Keratinocyte (primary cell): ENCODE measurements around the gene CDHR2. TPM values are rescaled to one million over a fixed set of nuclear protein-coding genes. Genes with fewer than 3 reads are reported as not detected.

Experiments used
- DNase-seq: peaks from one replicate; pipeline ENCODE4 v3.0.0-alpha.2; 2011; ENCODE audit warnings: low read depth, missing footprints, low spot score
- FAIRE-seq: peaks from 2 replicates; lab custom pipeline; 2011; peaks lifted over from hg19 to GRCh38; lab: Jason Lieb, UNC
- H2AFZ ChIP-seq: 2 replicates; pipeline ENCODE4 v1.6.0; 2012; ENCODE audit warnings: low read length, control low read depth, inconsistent platforms; ENCODE audit not compliant: control insufficient read depth
- H3K27ac ChIP-seq: 2 replicates; pipeline ENCODE4 v1.5.1; 2011; ENCODE audit warnings: low read length; ENCODE audit not compliant: control insufficient read depth, insufficient read depth
- H3K27me3 ChIP-seq: 3 replicates; pipeline ENCODE4 v1.6.0; 2011; ENCODE audit warnings: low read length; ENCODE audit not compliant: control insufficient read depth, insufficient read depth; ENCODE audit errors: extremely low read depth
- H3K36me3 ChIP-seq, 2 experiments: 2 replicates in 1 of 2; 3 replicates in 1 of 2; pipeline ENCODE4 v1.5.1; 2011; ENCODE audit warnings: low read length in 2 of 2, mild to moderate bottlenecking in 1 of 2; ENCODE audit not compliant: control insufficient read depth in 2 of 2, insufficient read depth in 2 of 2; ENCODE audit errors: extremely low read depth in 1 of 2
- H3K4me1 ChIP-seq: 3 replicates; pipeline ENCODE4 v1.5.1; 2011; ENCODE audit warnings: low read length; ENCODE audit not compliant: control insufficient read depth, insufficient read depth; ENCODE audit errors: extremely low read depth
- H3K4me2 ChIP-seq: 3 replicates; pipeline ENCODE4 v1.6.0; 2011; ENCODE audit warnings: low read depth, low read length; ENCODE audit not compliant: control insufficient read depth, insufficient read depth; ENCODE audit errors: extremely low read depth
- H3K4me3 ChIP-seq, 3 experiments: fragments of 200-600 bp in 1 of 3; sonication (generic) in 1 of 3; 2 replicates in 2 of 3; 3 replicates in 1 of 3; pipeline ENCODE4 v1.5.1; 2011 to 2016; ENCODE audit warnings: low read length in 3 of 3, mild to moderate bottlenecking in 3 of 3, control low read depth in 2 of 3, inconsistent platforms in 1 of 3, low read depth in 1 of 3, mixed read lengths in 1 of 3, mixed run types in 1 of 3, moderate library complexity in 1 of 3; ENCODE audit not compliant: control insufficient read depth in 2 of 3, insufficient read depth in 2 of 3; ENCODE audit errors: extremely low read depth in 1 of 3
- H3K79me2 ChIP-seq: 2 replicates; pipeline ENCODE4 v1.6.0; 2012; ENCODE audit warnings: low read length; ENCODE audit not compliant: control insufficient read depth, insufficient read depth
- H3K9ac ChIP-seq: 3 replicates; pipeline ENCODE4 v1.6.0; 2011; ENCODE audit warnings: low read length; ENCODE audit not compliant: control insufficient read depth, insufficient read depth; ENCODE audit errors: extremely low read depth
- H3K9me1 ChIP-seq: 3 replicates; pipeline ENCODE4 v1.6.0; 2011; ENCODE audit warnings: low read length; ENCODE audit not compliant: control insufficient read depth, insufficient read depth; ENCODE audit errors: extremely low read depth
- H3K9me3 ChIP-seq: 2 replicates; pipeline ENCODE4 v1.5.1; 2012; ENCODE audit warnings: low read depth, low read length; ENCODE audit not compliant: control insufficient read depth
- H4K20me1 ChIP-seq: 3 replicates; pipeline ENCODE4 v1.6.0; 2011; ENCODE audit warnings: low read length; ENCODE audit not compliant: control insufficient read depth, insufficient read depth; ENCODE audit errors: extremely low read depth
- CTCF ChIP-seq, 3 experiments: IDR thresholded peaks in 1 of 3; conservative IDR thresholded peaks in 1 of 3; optimal IDR thresholded peaks in 1 of 3; 2 replicates in 2 of 3; 3 replicates in 1 of 3; pipeline versions ENCODE3 to v1.5.1; 2011; ENCODE audit warnings: low read length in 3 of 3, mild to moderate bottlenecking in 3 of 3, moderate library complexity in 2 of 3, control low read depth in 1 of 3, inconsistent platforms in 1 of 3; ENCODE audit not compliant: insufficient read depth in 2 of 3; ENCODE audit errors: extremely low read depth in 1 of 3
- EZH2 ChIP-seq: IDR thresholded peaks from one replicate; pipeline ENCODE4 v1.6.1; 2012; ENCODE audit warnings: inconsistent platforms, mild to moderate bottlenecking, low read length, moderate library complexity
- dilution Hi-C: fragments of 300-500 bp; cut with MboI; formaldehyde crosslinking; loops from one replicate; pipeline ENCODE4 v1.7.0; 2020; ENCODE audit warnings: low sequenced_read_pairs; ENCODE audit not compliant: extremely low pct_ligation_motif_present
- polyA plus RNA-seq, 5 experiments: library from polyadenylated mRNA; depleted of rRNA in 3 of 5; stranded (reverse) in 3 of 5; stranded (forward) in 1 of 5; unstranded in 1 of 5; fragments of >200 nt; gene quantifications; 1 replicate in 1 of 5; 2 replicates in 3 of 5; 3 replicates in 1 of 5; pipeline versions ENCODE4 v1.2.1 to v1.2.3, GENCODE V29; 2011 to 2012; ENCODE audit warnings: missing spikeins in 2 of 5, low read depth in 1 of 5, low replicate concordance in 1 of 5

CDHR2 gene
- polyA plus RNA-seq, 1 donor (not counting 4 experiments of a cell fraction or from before 2014, with no cell fraction given): not detected

- TF ChIP-seq CTCF (optimal IDR thresholded peaks at IDR 0.05 in 1 of 3, IDR thresholded peaks at IDR 0.05 in 1 of 3, conservative IDR thresholded peaks at IDR 0.05 in 1 of 3; ENCODE audit: extremely low read depth in 1 of 3, insufficient read depth in 2 of 3, low read length in 3 of 3): no peak
- no peak for TF ChIP-seq EZH2
- H3K79me2 ChIP-seq: peaks cover 36% of the 10 kb centered on the region
- no peak for FAIRE-seq
Observed at GRCh38 chr5:176535664-176536131, 13.4 kb upstream of the CDHR2 start.

GRCh38 chr5:176536132-176536901 lies 12.8 kb upstream of the CDHR2 start:
- Histone ChIP-seq H3K9me3 (no peaks in the 10 kb centered on the region), H3K4me1 (peaks cover 42% of the 10 kb centered on the region), H3K4me3 (peak overlapping the region; percentile 66 to 95 (median 94)), H2AFZ (no peak overlapping the region), H3K4me2 (peak overlapping the region; percentile 94), H3K27ac (peak overlapping the region; percentile 98), H3K79me2 (peaks cover 36% of the 10 kb centered on the region), H3K27me3 (no peaks in the 10 kb centered on the region), H3K9me1 (peaks cover 4% of the 10 kb centered on the region), H4K20me1 (no peaks in the 10 kb centered on the region), H3K36me3 (peaks cover 0 to 10% of the 10 kb centered on the region in 2 experiments), H3K9ac (peak overlapping the region; percentile 97)
- FAIRE-seq: no peak
- no peak for TF ChIP-seq CTCF (optimal IDR thresholded peaks at IDR 0.05 in 1 of 3, IDR thresholded peaks at IDR 0.05 in 1 of 3, conservative IDR thresholded peaks at IDR 0.05 in 1 of 3; ENCODE audit: extremely low read depth in 1 of 3, insufficient read depth in 2 of 3, low read length in 3 of 3)
- TF ChIP-seq EZH2: no peak
- dilution Hi-C loops: no loop called here
- no peak for DNase-seq

More at GRCh38 chr5:176535664-176536131, 13.4 kb upstream of the CDHR2 start:
- Histone ChIP-seq H2AFZ (no peak overlapping the region), H3K4me3 (peak overlapping the region; percentile 66 to 95 (median 94)), H3K9me3 (no peaks in the 10 kb centered on the region), H3K27me3 (no peaks in the 10 kb centered on the region), H4K20me1 (no peaks in the 10 kb centered on the region), H3K9me1 (peaks cover 4% of the 10 kb centered on the region), H3K9ac (peak overlapping the region; percentile 97), H3K4me2 (peak overlapping the region; percentile 94), H3K27ac (peak overlapping the region; percentile 98), H3K4me1 (peaks cover 37% of the 10 kb centered on the region), H3K36me3 (peaks cover 0 to 15% of the 10 kb centered on the region in 2 experiments)
- no peak for DNase-seq
- dilution Hi-C loops: no loop called here
